Breast epithelium (tissue), 3 donors: ENCODE results near the gene PDYN.

Source experiments
- POLR2A ChIP-seq: fragments of 450-650 bp; IDR thresholded peaks from one replicate; pipeline ENCODE4 v1.6.1; 2016; ENCODE audit warnings: antibody characterized with exemption, mild to moderate bottlenecking, moderate library complexity
- POLR2AphosphoS5 ChIP-seq, 3 donors: sonication (generic); formaldehyde crosslinking; IDR thresholded peaks; one replicate each; pipeline ENCODE4 v1.6.1; 2017; ENCODE audit warnings: antibody characterized with exemption in 3 of 3
- TF ChIP-seq, protein P1 (sequence below), 3 donors: fragments of 450-650 bp; IDR thresholded peaks; one replicate each; pipeline ENCODE4 v1.5.1; 2016 to 2017; ENCODE audit warnings: antibody characterized with exemption in 3 of 3, mild to moderate bottlenecking in 3 of 3, moderate library complexity in 3 of 3

DNA sequence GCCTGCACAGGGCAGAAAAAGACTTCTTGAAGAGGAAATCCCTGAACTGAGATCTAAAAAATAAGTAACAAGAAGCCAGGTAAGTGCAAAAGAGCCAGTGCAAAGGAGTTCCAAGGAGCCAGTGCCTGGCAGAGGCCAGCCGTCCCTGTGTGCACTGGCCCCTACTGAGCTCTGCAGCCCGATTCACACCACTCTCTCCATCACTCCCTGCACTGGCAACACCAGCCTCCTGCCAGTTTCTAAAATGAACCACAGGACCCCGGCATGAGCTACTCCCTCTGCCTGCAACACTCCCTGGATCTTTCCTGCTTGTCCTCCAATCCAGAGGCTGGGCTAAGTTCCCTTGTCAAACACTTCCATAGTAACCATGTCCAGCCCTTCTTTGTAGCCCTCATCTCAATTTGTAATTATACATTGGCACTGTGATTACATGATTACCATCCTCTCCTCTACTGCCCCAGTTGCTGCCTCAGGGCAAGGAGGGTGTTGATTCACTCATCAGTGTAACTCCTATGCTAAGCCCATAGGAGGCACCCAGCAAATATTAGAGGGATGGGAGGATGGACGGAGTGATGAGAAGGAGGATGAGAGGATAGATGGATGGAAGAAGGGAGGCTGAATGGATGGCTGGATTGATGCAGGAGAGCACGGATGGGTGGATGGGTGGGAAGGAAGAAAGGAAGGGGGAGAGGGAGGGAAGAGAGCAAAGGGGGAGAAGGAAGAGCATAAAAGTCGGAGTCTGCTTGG lies 49.3 kb downstream of the PDYN start:
- no peak for TF ChIP-seq POLR2A
- TF ChIP-seq, protein P1, sequence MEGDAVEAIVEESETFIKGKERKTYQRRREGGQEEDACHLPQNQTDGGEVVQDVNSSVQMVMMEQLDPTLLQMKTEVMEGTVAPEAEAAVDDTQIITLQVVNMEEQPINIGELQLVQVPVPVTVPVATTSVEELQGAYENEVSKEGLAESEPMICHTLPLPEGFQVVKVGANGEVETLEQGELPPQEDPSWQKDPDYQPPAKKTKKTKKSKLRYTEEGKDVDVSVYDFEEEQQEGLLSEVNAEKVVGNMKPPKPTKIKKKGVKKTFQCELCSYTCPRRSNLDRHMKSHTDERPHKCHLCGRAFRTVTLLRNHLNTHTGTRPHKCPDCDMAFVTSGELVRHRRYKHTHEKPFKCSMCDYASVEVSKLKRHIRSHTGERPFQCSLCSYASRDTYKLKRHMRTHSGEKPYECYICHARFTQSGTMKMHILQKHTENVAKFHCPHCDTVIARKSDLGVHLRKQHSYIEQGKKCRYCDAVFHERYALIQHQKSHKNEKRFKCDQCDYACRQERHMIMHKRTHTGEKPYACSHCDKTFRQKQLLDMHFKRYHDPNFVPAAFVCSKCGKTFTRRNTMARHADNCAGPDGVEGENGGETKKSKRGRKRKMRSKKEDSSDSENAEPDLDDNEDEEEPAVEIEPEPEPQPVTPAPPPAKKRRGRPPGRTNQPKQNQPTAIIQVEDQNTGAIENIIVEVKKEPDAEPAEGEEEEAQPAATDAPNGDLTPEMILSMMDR (IDR thresholded peaks at IDR 0.05), result no peak
- no peak for TF ChIP-seq POLR2AphosphoS5 (IDR thresholded peaks at IDR 0.05)
